Astrocyte (in vitro differentiated cells and primary cell): ENCODE measurements around the gene DEGS1. TPM values are rescaled to one million over a fixed set of nuclear protein-coding genes. Genes with fewer than 3 reads are reported as not detected.

Source experiments
- DNase-seq: peaks from one replicate; pipeline ENCODE4 v3.0.0-alpha.2; 2010; ENCODE audit warnings: low read depth
- FAIRE-seq: peaks from 2 replicates; lab custom pipeline; 2011; peaks lifted over from hg19 to GRCh38; lab: Jason Lieb, UNC
- H2AFZ ChIP-seq: 2 replicates; pipeline ENCODE4 v1.6.0; 2012; ENCODE audit warnings: low read depth, low read length, inconsistent platforms
- H3K27ac ChIP-seq: 2 replicates; pipeline ENCODE4 v1.5.1; 2011; ENCODE audit warnings: low read depth, low read length, inconsistent platforms
- H3K27me3 ChIP-seq: 2 replicates; pipeline ENCODE4 v1.6.0; 2011; ENCODE audit warnings: low read length, inconsistent platforms; ENCODE audit not compliant: insufficient read depth
- H3K36me3 ChIP-seq: 2 replicates; pipeline ENCODE4 v1.5.1; 2011; ENCODE audit warnings: low read length, inconsistent platforms; ENCODE audit not compliant: insufficient read depth
- H3K4me1 ChIP-seq: 2 replicates; pipeline ENCODE4 v1.5.1; 2011; ENCODE audit warnings: low read length, inconsistent platforms; ENCODE audit not compliant: insufficient read depth
- H3K4me2 ChIP-seq: 2 replicates; pipeline ENCODE4 v1.6.0; 2012; ENCODE audit warnings: low read length, inconsistent platforms
- H3K4me3 ChIP-seq: 2 replicates; pipeline ENCODE4 v1.5.1; 2011; ENCODE audit warnings: low read depth, mild to moderate bottlenecking, low read length, inconsistent platforms; ENCODE audit not compliant: insufficient read depth
- H3K79me2 ChIP-seq: 2 replicates; pipeline ENCODE4 v1.6.0; 2012; ENCODE audit warnings: mild to moderate bottlenecking, low read length, inconsistent platforms; ENCODE audit not compliant: insufficient read depth
- H3K9ac ChIP-seq: 2 replicates; pipeline ENCODE4 v1.6.0; 2012; ENCODE audit warnings: mild to moderate bottlenecking, low read length, inconsistent platforms
- H3K9me3 ChIP-seq: 2 replicates; pipeline ENCODE4 v1.5.1; 2012; ENCODE audit warnings: low read depth, mild to moderate bottlenecking, low read length, inconsistent platforms; ENCODE audit not compliant: insufficient read depth
- H4K20me1 ChIP-seq: 2 replicates; pipeline ENCODE4 v1.6.0; 2012; ENCODE audit warnings: low read length, inconsistent platforms; ENCODE audit not compliant: insufficient read depth
- H3K27ac Mint-ChIP-seq: one replicate; pipeline ENCODE4 v1.8.0; 2021; ENCODE audit warnings: mild to moderate bottlenecking, mixed read lengths; ENCODE audit not compliant: unreplicated experiment
- H3K27me3 Mint-ChIP-seq: one replicate; pipeline ENCODE4 v1.8.0; 2021; ENCODE audit warnings: low read depth, mixed read lengths; ENCODE audit not compliant: unreplicated experiment
- H3K36me3 Mint-ChIP-seq: one replicate; pipeline ENCODE4 v1.8.0; 2021; ENCODE audit warnings: low read depth, mixed read lengths; ENCODE audit not compliant: unreplicated experiment
- H3K4me1 Mint-ChIP-seq: one replicate; pipeline ENCODE4 v1.8.0; 2021; ENCODE audit warnings: low read depth, mixed read lengths; ENCODE audit not compliant: unreplicated experiment
- H3K4me3 Mint-ChIP-seq: one replicate; pipeline ENCODE4 v1.8.0; 2021; ENCODE audit warnings: mild to moderate bottlenecking, moderate library complexity, mixed read lengths; ENCODE audit not compliant: unreplicated experiment
- H3K9me3 Mint-ChIP-seq: one replicate; pipeline ENCODE4 v1.8.0; 2021; ENCODE audit warnings: mild to moderate bottlenecking, mixed read lengths; ENCODE audit not compliant: unreplicated experiment
- EZH2 ChIP-seq: IDR thresholded peaks from 2 replicates; pipeline ENCODE4 v1.6.1; 2012; ENCODE audit warnings: mild to moderate bottlenecking, low read length, inconsistent platforms; ENCODE audit not compliant: insufficient read depth
- total RNA-seq: library from RNA; stranded (reverse); gene quantifications from 2 replicates; pipeline ENCODE4 v1.2.1, GENCODE V29; 2021
- TF ChIP-seq, protein P1 (sequence below): IDR thresholded peaks from 2 replicates; pipeline ENCODE4 v1.5.1; 2011; ENCODE audit warnings: low read depth, mild to moderate bottlenecking, inconsistent platforms, low read length, moderate library complexity; ENCODE audit not compliant: insufficient read depth

Gene DEGS1
- total RNA-seq, 1 donor from 2014 or later, result 115 TPM

GRCh38 chr1:224180783-224181452 lies 2.1 kb upstream of the DEGS1 start:
- no peak overlapping the region for H3K27ac Mint-ChIP-seq
- no peak overlapping the region for H3K27ac ChIP-seq
- H3K4me1 ChIP-seq, result peaks cover 11% of the 10 kb centered on the region
- no peak overlapping the region for H2AFZ ChIP-seq
- no peaks in the 10 kb centered on the region for H3K27me3 Mint-ChIP-seq
- DNase-seq, result no peak
- H3K4me2 ChIP-seq, result no peak overlapping the region
- no peaks in the 10 kb centered on the region for H3K27me3 ChIP-seq
- TF ChIP-seq EZH2, result no peak
- TF ChIP-seq, protein P1, sequence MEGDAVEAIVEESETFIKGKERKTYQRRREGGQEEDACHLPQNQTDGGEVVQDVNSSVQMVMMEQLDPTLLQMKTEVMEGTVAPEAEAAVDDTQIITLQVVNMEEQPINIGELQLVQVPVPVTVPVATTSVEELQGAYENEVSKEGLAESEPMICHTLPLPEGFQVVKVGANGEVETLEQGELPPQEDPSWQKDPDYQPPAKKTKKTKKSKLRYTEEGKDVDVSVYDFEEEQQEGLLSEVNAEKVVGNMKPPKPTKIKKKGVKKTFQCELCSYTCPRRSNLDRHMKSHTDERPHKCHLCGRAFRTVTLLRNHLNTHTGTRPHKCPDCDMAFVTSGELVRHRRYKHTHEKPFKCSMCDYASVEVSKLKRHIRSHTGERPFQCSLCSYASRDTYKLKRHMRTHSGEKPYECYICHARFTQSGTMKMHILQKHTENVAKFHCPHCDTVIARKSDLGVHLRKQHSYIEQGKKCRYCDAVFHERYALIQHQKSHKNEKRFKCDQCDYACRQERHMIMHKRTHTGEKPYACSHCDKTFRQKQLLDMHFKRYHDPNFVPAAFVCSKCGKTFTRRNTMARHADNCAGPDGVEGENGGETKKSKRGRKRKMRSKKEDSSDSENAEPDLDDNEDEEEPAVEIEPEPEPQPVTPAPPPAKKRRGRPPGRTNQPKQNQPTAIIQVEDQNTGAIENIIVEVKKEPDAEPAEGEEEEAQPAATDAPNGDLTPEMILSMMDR, result no peak
- peaks cover 6% of the 10 kb centered on the region for H3K4me1 Mint-ChIP-seq
- no peak overlapping the region for H3K4me3 ChIP-seq
- no peaks in the 10 kb centered on the region for H3K9me3 Mint-ChIP-seq
- peaks cover 28% of the 10 kb centered on the region for H3K79me2 ChIP-seq
- H3K9me3 ChIP-seq, result no peaks in the 10 kb centered on the region
- H3K36me3 ChIP-seq, result no peaks in the 10 kb centered on the region
- no peak overlapping the region for H3K9ac ChIP-seq
- peaks cover 6% of the 10 kb centered on the region for H3K36me3 Mint-ChIP-seq
- no peak for FAIRE-seq
- no peak overlapping the region for H3K4me3 Mint-ChIP-seq
- H4K20me1 ChIP-seq, result peaks cover 20% of the 10 kb centered on the region

GRCh38 chr1:224181453-224181810 lies 1.6 kb upstream of the DEGS1 start:
- FAIRE-seq, result no peak
- H3K9me3 ChIP-seq, result no peaks in the 10 kb centered on the region
- H4K20me1 ChIP-seq, result peaks cover 23% of the 10 kb centered on the region
- H3K79me2 ChIP-seq, result peaks cover 33% of the 10 kb centered on the region
- peaks cover 6% of the 10 kb centered on the region for H3K4me1 Mint-ChIP-seq
- TF ChIP-seq, protein P1, result no peak
- no peak for TF ChIP-seq EZH2
- no peaks in the 10 kb centered on the region for H3K27me3 Mint-ChIP-seq
- no peak overlapping the region for H2AFZ ChIP-seq
- no peaks in the 10 kb centered on the region for H3K27me3 ChIP-seq
- H3K4me3 Mint-ChIP-seq, result peak overlapping the region; percentile 68
- peaks cover 11% of the 10 kb centered on the region for H3K4me1 ChIP-seq
- DNase-seq, result no peak
- H3K9ac ChIP-seq, result no peak overlapping the region
- no peaks in the 10 kb centered on the region for H3K36me3 ChIP-seq
- H3K27ac Mint-ChIP-seq, result no peak overlapping the region
- H3K9me3 Mint-ChIP-seq, result no peaks in the 10 kb centered on the region
- no peak overlapping the region for H3K4me3 ChIP-seq
- H3K36me3 Mint-ChIP-seq, result peaks cover 6% of the 10 kb centered on the region
- no peak overlapping the region for H3K4me2 ChIP-seq
- no peak overlapping the region for H3K27ac ChIP-seq
